GM21825 (cell line): ENCODE results near the gene RAB3B.

Experiments used
- ATAC-seq: cut with Tn5 transposase; IDR thresholded peaks from one replicate; pipeline ENCODE4 v1.9.1; 2021; ENCODE audit warnings: mild to moderate bottlenecking, moderate library complexity; ENCODE audit not compliant: unreplicated experiment

Gene RAB3B

GRCh38 chr1:51957618-51958017 lies 32.9 kb downstream of the RAB3B start:
- ATAC-seq = no peak

GRCh38 chr1:51956528-51957509 lies 33.7 kb downstream of the RAB3B start:
- no peak for ATAC-seq

- ATAC-seq = peak; percentile 58
These were observed 34.5 kb downstream of the RAB3B start for GRCh38 chr1:51955797-51956527.

GRCh38 chr1:51954783-51955182 lies 35.7 kb downstream of the RAB3B start:
- ATAC-seq = no peak

- no peak for ATAC-seq
These were observed 37.4 kb downstream of the RAB3B start for GRCh38 chr1:51953079-51953478.

GRCh38 chr1:51952638-51953037 lies 37.9 kb downstream of the RAB3B start:
- no peak for ATAC-seq

- ATAC-seq = no peak
These were observed 39.8 kb downstream of the RAB3B start for GRCh38 chr1:51950701-51951100.

GRCh38 chr1:51949014-51949702 lies 41.3 kb downstream of the RAB3B start:
- ATAC-seq = no peak

- no peak for ATAC-seq
These were observed 42.0 kb downstream of the RAB3B start for GRCh38 chr1:51948491-51948915.

- ATAC-seq = no peak
These were observed 44.2 kb downstream of the RAB3B start for GRCh38 chr1:51946300-51946699.

- no peak for ATAC-seq
These were observed 44.9 kb downstream of the RAB3B start for GRCh38 chr1:51945591-51945990.

- ATAC-seq = no peak
These were observed 48.2 kb downstream of the RAB3B start for GRCh38 chr1:51942281-51942680.

GRCh38 chr1:51941528-51941927 lies 49.0 kb downstream of the RAB3B start:
- ATAC-seq = no peak

GRCh38 chr1:51937112-51937511 lies 53.4 kb downstream of the RAB3B start:
- ATAC-seq = no peak

- no peak for ATAC-seq
These were observed 54.0 kb downstream of the RAB3B start for GRCh38 chr1:51936531-51936930.

- ATAC-seq = no peak
These were observed 57.2 kb downstream of the RAB3B start for GRCh38 chr1:51933344-51933743.

GRCh38 chr1:51930329-51930728 lies 60.2 kb downstream of the RAB3B start:
- ATAC-seq = no peak

GRCh38 chr1:51928896-51929295 lies 61.6 kb downstream of the RAB3B start:
- no peak for ATAC-seq

- no peak for ATAC-seq
These were observed 63.5 kb downstream of the RAB3B start for GRCh38 chr1:51927029-51927428.

GRCh38 chr1:51926171-51926812 lies 64.2 kb downstream of the RAB3B start:
- ATAC-seq = no peak

- ATAC-seq = no peak
These were observed 66.0 kb downstream of the RAB3B start for GRCh38 chr1:51924455-51924854.
